ENCODE results near the gene MDM4. TPM values are rescaled to one million over a fixed set of nuclear protein-coding genes. Genes with fewer than 3 reads are reported as not detected.
A peak's percentile ranks its signal among the peaks of the same experiment; 100 is the strongest.
"Not testable (repeated sequence)": the region's sequence is repeated elsewhere in the genome, so short reads cannot be mapped to it uniquely, and the experiment has no call there.

MDM4 gene
- total RNA-seq, 1 donor from 2014 or later: 33.0 TPM

- ATAC-seq: no peak
These were observed 4.9 kb downstream of the MDM4 start for GRCh38 chr1:204520834-204521709.

GRCh38 chr1:204521941-204522521, 5.8 kb downstream of the MDM4 start:
- ATAC-seq: not testable (repeated sequence)

DNA sequence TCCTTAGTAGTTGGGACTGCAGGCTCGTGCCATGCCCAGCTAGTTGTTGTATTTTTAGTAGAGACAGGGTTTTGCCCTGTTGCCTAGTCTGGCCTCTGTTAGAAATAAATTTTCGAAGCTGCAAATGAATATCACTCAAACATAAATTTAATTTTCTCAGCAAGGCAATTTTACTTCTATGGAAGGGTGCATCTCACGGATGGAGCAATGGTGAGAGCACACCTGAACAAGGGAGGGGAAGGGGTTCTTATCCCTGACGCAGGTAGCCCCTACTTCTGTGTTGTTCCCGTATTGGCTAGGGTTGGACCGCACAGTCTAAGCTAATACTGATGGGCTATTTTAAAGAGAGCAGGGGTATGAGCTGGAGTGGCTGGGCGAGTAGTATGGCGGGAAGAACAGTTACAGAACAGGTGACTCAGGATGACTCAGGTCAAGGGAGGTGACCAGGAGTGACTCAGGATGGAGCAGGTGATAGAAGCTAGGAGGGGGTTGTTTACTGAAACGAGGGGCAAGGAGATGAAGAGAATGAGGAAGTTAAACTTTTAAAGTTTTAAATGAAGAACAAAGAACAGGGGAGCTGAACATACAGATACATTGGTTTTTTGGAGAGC, 7.5 kb downstream of the MDM4 start:
- peak; percentile 44 for ATAC-seq

DNA sequence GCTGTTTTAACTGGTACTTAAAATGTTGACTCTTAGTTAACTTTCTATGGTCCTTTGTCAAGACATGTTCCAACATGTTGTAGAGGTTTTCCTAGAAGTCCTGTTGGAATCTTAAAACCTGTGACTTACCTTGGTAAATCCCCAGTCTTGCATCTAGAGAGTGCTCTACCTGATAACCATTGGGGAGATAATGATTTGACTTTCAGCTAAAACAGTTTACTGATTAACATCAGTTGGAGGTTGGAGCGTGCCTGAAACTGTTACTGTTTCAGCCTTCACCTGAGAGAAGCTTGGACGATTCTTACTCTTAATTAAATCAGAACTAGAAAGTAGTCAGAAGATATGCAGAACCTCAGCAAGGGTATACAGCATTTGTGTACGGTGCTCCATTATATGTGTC, 8.8 kb downstream of the MDM4 start:
- peak; percentile 28 for ATAC-seq

GRCh38 chr1:204528241-204528640, 12.0 kb downstream of the MDM4 start:
- ATAC-seq: no peak

DNA sequence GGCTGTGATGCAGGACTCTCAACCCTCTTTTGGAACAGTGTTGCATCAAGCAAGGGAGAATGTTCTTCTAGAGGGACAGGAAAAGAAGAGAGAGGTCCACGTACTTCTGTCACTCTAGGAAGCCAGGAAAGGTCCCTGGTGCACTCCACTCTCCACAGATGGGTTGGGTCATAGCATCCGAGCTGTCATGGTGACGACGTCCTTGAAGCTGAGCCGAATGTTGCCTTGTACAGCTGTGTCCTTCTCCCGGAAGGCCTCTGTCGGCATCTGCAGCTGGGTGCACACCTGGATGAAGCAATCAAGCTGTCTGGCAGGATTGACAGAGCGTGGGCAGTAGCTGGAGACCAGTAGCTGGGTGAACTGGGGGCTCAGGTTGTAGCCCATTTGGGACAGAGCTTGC, 12.5 kb downstream of the MDM4 start:
- ATAC-seq: no peak

- no peak for ATAC-seq
These were observed 13.2 kb downstream of the MDM4 start for GRCh38 chr1:204529371-204529895.

DNA sequence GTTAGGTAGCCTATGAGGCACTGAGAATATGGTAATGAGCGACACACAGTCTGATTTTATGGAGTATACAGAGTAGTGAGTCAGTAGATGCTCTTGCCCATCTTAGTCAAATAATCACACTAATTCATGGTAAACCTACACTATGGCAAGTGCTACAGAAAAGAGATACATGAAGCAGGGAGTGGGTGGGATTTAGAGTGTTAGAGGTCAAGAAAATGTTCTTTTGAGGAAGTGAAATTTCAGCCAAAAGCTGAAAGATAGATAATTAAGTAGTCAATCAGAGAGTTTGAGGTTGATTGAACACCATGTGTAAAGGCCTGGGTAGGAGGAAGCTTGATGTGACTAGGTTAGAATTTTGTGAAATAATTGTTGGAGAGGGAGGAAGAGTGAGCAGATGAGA, 14.7 kb downstream of the MDM4 start:
- no peak for ATAC-seq

- no peak for ATAC-seq
These were observed 16.6 kb downstream of the MDM4 start for GRCh38 chr1:204532832-204533231.

DNA sequence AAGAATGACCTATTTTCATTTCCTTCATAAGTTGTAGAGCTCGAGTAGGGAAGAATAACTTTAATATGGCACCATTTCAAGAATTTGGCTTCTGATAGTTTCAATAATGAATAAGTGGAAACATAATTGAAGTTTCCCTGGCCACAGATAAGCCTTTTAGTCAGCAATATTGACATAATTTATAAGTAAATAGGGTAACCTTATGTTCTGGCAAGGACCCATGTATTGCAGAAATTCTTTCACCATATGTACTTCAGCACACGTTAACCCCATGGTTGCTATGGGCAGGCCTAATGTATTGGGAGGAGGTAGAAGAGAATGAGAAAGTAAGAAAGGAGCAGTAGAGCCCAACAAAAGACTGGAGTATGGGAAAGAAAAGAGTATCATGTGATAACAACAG, 25.4 kb downstream of the MDM4 start:
- ATAC-seq: no peak

- no peak for ATAC-seq
These were observed 28.1 kb downstream of the MDM4 start for GRCh38 chr1:204544321-204544720.

DNA sequence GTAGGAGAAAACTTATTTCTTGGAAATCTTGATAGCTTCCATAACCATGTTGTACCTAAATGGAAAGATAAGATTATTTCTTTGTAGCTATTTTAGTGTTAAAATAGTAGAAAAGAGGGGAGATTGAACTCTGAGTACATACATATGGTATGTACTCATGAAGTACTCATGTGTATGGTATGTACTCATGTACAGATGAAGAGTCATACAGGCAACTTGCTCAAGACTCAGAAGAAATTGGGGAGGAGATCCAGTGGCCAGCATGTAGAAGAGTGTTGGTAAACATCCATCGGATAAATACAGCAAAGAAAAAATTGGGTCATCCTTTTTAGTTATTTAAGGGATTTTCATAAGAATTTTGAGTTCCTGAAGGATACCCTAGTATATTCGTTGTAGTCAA, 29.0 kb downstream of the MDM4 start:
- no peak for ATAC-seq

DNA sequence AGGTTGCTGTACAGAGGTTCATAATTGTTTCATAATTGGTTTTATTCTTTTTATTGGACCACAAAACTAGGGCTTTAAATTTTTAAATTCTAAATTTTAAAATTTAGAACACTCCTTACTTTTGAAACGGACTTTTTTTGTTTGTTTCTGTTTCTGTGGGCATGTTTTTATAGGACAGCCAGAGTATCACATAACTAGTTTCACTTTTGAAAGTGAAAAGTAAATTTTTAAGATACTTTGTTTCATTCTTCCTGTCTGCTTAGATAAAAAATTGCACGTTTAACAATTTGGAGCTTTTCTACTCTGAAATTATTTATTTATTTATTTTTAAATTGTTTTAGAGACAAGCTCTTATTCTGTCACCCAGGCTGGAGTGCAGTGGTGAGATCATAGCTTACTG, 29.7 kb downstream of the MDM4 start:
- ATAC-seq: no peak

DNA sequence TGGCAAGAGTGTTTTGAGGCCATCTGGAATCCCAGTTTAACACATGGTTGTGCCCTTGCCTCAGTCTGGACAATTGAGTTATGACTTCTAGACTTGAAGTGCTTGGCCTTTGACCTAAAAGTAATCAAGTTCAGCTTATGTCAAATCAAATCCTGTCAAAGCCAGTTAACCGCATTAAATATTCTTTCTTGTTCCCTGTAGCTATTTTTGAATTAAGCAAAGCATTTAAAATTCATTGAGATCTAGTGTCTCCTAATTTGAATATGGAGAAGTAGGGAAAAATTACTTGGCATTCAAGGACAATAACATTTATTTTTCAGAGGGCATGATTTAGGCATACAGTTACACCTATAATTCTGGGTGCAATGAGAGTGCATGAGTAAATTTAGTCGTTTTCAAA, 32.1 kb downstream of the MDM4 start:
- no peak for ATAC-seq

DNA sequence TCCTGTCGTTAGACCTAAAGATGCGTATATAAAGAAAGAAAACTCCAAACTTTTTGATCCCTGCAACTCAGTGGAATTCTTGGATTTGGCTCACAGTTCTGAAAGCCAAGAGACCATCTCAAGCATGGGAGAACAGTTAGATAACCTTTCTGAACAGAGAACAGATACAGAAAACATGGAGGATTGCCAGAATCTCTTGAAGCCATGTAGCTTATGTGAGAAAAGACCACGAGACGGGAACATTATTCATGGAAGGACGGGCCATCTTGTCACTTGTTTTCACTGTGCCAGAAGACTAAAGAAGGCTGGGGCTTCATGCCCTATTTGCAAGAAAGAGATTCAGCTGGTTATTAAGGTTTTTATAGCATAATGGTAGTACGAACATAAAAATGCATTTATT, 33.1 kb downstream of the MDM4 start:
- no peak for ATAC-seq

DNA sequence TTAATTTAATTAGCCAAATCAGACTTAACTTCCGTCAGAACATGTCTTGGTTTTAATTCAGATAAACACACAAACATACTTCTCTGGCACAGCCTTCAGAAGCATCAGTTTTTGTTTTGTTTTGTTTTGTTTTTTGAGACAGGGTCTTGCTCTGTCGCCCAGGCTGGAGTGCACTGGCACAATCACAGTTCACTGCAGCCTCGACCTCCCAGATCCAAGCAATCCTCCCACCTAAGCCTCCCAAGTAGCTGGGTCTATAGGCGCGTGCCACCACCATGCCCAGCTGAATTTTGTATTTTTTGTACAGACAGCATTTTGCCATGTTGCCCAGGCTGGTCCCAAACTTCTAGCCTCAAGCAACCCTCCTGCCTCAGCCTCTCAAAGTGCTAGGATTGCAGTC, 34.7 kb downstream of the MDM4 start:
- ATAC-seq: no peak

GRCh38 chr1:204556458-204557052, 40.3 kb downstream of the MDM4 start:
- ATAC-seq: no peak

DNA sequence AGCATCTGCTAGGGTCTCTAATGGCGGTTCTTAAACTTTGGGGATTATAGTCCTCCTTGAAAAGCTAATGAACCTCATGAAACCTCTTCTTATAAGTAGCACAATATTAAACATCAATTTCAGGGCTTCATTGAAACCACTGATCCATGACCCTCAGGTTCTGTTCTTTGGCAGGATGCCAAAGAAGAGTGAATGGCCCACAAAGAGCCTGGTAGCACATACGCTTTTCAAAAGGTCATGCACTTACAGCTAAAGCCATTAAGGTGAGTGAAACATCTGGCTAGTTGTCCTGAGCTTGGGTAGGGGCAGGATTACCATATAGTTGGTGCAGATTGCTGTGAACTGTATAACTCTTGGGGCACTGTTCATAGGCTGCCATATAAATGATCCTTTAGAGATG, 42.3 kb downstream of the MDM4 start:
- ATAC-seq: no peak

GRCh38 chr1:204560002-204560401, 43.8 kb downstream of the MDM4 start:
- ATAC-seq: not testable (repeated sequence)

GRCh38 chr1:204560590-204561150, 44.5 kb downstream of the MDM4 start:
- ATAC-seq: no peak

DNA sequence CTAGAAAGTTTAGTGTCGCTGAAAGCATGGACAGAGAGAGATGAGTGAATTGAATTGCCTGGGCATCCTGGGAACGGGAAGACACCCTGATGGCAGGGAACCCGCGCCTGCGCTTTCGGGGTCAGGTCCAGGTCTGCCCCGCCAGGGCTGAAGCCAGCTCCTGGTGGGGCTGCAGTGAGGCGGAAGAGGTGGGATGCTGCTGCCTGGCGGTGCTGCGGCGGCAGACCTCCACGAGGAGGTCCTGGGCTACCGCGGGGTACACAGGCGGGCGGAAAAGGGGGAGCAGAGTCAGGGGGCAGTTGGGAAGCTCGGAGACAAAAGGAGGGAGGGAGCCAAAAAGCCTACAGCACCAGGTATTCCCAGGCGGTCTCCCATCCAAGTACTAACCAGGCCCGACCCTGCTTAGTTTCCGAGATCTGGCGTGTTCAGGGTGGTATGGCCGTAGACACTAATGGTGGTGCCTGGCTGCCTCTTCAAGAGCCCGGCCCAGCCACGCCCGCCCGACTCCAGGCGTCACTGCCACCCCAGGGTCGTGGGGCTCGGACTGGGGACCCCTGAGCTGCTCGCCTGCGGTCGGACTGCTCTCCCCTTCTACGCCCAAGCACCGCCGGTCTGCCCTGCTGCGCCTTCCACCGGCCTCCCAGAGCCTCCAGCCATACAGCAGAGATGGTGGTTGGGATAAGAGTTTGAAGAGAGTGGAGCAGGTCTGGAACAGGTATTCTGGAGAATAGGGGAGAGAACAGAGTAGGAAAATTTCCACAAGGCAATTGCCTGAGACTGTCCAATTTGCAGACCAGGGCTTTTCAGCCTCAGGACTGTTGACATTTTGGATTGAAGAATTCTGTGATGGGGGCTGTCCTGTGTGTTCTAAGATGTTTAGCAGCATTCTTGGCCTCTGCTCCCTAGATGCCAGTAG, 46.1 kb downstream of the MDM4 start:
- no peak for ATAC-seq

- ATAC-seq: no peak
These were observed 47.1 kb downstream of the MDM4 start for GRCh38 chr1:204563307-204563706.
